Erythroblast (primary cell): ENCODE data around the gene ARMC6.

Source experiments
- DNase-seq, 2 experiments: peaks; one replicate each; lab custom pipeline; 2025; lab: John Stamatoyannopoulos, UW
- GATA1 ChIP-seq: IDR thresholded peaks from 2 replicates; pipeline ENCODE4 v1.6.1; 2011; ENCODE audit warnings: low read depth, mild to moderate bottlenecking, control low read depth, low read length, moderate library complexity
- POLR2A ChIP-seq: IDR thresholded peaks from 2 replicates; pipeline ENCODE4 v1.6.1; 2011; ENCODE audit warnings: mild to moderate bottlenecking, low read length

The ARMC6 gene

DNA sequence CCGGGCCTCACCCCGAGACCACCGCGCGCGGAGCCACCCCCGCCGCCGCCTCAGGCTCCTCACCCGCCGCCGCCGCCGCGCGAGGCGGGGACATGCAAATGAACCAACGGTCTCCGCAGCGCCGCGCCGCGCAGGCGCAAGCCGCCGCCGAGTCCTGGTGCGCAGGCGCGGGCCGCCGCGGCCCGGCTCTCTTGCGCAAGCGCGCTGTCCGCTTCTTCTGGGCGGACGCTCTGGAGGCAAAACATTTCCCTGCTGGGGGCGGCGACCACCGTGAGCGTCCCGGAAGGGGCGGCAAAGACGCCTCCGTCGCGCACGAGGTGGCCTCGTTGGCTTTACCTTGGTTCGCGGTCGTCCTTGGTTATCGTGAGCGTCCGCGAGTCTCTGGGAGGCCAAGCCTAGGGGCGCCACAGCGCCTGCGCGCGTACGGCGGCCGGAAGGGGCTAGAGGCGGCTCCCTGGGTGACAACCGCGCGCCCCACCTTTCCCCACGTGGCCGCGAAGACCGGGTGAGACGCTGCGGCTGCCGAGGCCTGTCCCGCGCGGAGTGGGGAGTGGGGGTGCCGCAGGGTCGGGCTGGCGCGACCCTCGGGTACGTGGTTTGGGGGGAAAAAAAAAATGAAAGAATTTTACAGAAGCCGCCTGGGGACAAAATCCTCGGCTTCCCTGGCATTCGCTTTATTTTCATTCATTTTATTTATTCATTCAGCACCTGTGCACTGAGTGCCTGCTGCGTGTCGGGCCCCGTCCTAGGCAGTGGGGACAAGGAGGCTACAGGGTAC, at the start of gene ARMC6, which contains the start of gene SUGP2:
Gene ARMC6, plus strand, starts transcription at position 178 of the 778 bp plus-strand sequence. CDS start 607 bp downstream, outside the sequence.
Gene SUGP2, minus strand, starts transcription at position 92 of the 778 bp plus-strand sequence. CDS start 2,446 bp downstream, outside the sequence.
- DNase-seq = peak; percentile 95 to 98
- TF ChIP-seq POLR2A = peak; percentile 62
- no peak for TF ChIP-seq GATA1

DNA sequence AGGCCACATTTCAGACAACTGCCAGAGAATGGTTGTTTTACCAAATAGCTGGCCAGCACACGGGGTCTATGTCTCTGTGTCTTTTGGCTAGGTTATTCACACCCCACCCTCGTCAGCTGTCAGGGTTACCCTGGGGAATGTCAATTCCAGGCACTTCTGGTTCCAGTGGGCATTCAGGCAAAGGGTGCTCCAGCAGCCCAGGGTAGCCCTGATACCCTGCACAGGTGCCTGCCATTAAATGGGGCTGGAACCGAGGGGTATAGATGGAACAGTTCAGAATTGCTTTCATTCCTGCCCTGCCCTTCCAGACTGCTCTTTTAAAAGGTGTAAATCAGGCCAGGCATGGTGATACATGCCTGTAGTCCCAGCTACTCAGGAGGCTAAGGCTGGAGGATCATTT, 49.2 kb upstream of the ARMC6 start:
- TF ChIP-seq POLR2A (no peak), GATA1 (no peak)
- DNase-seq = no peak

DNA sequence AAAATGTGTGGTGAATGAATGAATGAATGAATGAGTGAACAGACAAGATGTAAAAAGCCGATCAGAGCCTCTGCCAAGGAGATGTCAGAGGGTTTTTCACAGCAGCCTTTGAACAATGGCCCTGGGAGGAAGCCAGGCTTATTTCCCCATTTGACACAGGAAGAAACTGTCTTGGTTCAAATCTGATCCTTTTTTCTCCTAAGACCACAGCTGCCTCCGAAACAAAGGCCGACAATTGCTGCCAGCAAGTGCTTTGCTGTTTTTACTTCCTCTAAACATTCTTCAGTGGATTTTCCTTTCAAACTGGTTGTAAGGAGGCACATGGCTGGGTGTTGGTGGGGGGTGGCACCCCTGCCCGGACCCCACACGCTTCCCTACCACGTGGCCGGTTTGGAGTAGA, 48.1 kb upstream of the ARMC6 start:
- no peak for DNase-seq
- TF ChIP-seq POLR2A (no peak), GATA1 (no peak)

DNA sequence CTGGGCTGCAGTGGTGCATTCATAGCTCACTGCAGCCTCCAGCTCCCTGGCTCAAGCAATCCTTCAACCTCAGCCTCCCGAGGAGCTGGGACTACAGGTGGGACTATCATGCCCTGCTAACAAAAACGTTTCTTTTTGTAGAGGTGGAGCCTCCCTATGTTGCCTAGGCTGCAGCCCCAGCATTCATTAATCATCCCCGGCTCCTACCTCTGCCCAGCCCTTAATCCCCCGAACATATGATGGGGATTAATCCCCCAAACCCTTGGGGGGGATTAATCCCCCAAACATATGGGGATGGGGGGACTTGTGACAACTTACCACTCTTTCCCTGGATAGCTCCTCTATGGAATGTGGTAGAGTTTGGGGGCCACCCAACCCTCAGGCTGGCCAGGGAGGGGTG, 45.9 kb upstream of the ARMC6 start:
- DNase-seq = no peak

DNA sequence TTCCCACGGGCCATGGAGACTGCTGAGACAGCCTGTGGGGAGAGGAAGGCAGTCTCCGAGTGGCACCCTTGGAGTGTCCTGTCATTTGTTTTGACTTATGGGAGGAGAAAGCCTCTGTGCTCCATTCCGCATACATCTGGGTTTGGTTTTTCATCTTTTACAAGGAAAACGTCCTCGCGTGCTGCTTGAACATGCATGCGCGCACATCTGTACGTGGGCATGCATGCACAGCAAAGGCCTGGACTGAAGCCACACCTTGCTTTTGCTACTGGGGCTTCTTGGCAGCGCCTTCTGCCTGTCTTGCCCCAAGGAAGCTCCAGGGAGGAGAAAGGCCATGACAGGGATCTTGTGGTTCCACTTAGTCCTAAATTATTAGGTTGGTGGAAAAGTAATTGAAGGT, 44.1 kb upstream of the ARMC6 start:
- TF ChIP-seq GATA1 (no peak), POLR2A (no peak)
- DNase-seq = no peak

More for the DNA sequence above, 45.9 kb upstream of the ARMC6 start:
- TF ChIP-seq POLR2A (no peak), GATA1 (no peak)

DNA sequence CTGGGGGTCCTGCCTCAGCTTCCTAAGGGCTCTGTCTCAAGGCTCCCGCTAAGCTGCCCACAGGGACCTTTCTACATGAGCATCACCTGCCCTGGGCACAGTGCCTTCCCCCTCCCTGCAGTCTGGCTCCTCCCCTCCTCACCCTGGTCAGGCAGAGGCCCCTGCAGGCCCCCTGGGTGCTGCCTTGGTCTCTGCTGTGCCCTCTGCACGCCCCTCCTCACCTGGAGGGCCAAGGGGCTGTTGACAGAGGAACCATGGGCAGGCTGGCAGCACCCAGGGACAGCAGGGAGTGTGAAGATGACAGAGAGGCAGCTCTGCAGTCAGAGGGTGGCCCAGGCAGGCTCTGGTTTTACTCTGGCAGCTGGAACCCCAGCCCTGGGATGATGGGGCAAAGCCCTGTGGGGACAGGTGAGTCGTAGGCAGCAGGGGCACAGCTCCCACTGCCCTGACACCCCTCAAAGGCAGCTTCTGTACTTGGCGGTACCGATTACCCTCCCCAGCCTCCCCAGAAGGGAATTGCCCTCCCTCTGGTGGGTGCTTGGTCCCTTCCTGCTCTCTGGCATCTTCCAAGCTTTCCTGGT, 43.2 kb upstream of the ARMC6 start:
- DNase-seq = no peak
- no peak for TF ChIP-seq POLR2A
- no peak for TF ChIP-seq GATA1

DNA sequence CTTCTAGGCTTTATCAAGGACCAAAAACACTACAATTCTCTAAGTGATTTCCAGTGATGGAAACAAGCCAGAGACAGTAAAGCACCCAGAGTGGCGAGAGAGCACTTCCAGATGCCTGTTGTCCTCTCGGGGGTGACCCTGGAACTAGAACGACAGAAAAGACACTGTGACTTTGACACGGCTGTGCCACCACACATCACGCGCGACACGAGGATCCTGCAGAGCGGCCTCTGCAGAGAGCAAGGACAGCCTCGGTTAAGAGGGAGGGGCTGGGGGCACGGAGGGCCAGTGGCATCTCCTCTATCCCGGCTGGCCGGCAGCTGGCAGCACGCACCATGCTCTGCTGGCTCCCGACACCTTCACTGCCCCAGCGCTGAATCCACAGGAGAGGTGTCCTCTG, 42.4 kb upstream of the ARMC6 start:
- DNase-seq = no peak
- TF ChIP-seq GATA1 (no peak), POLR2A (no peak)

DNA sequence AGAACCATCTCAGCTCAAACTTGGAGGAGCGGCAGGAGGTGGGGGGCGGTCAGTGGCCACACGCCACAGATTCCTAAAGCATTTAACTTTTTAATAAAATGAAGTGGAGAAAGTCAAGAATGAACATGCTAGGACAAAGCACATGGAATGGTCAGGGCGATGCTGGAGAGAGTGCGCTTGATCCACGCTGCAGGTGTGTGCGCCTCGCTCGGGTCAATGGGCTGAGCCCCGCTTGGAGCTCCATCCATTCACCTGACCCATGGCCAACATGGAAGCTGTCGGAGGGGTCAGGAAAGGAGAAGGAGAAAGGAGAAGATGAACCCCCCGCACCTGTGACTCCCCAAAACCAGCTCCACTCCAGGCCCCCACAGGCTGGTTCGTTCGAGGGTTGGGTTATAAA, 41.9 kb upstream of the ARMC6 start:
- TF ChIP-seq POLR2A = no peak
- no peak for TF ChIP-seq GATA1
- DNase-seq = no peak

DNA sequence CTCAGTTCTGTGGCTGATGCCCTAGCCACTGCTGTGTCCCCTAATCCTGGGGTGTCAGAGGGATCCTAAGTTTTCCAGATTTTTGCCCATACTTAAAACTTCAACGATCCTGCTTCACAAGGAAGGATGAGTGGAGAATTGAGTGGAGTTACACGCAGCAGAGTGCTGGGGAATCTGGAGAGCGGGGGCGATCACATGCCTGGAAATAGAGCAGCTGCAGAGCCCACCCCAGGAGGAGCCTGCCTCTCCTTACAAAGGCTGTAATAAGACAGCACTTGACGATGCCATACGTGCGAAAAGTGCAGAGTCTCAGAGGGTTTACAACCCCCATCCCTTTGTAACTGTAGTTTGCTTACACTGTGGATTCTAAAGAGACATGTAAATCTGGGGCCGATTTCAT, 40.7 kb upstream of the ARMC6 start:
- TF ChIP-seq POLR2A = no peak
- TF ChIP-seq GATA1 = no peak
- no peak for DNase-seq

DNA sequence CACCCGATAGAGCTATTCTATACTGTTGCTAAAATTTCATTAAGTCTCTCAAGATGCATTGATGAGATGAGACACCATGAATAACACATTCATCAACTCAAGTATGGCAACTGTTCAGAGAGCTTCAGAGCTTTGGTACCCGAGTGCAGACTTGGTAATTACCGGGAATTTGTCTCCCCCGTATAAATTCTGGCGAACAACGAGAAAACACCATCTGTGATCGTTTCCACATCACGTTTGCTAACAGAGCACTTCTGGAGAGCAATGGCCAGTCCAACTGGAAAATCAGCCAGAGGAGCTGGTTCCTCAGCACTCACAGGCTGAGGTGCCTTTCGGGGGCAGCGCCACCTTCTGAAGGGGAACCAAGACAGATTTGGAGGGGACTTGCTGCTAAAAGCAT, 40.3 kb upstream of the ARMC6 start:
- no peak for TF ChIP-seq POLR2A
- TF ChIP-seq GATA1 = no peak
- no peak for DNase-seq

DNA sequence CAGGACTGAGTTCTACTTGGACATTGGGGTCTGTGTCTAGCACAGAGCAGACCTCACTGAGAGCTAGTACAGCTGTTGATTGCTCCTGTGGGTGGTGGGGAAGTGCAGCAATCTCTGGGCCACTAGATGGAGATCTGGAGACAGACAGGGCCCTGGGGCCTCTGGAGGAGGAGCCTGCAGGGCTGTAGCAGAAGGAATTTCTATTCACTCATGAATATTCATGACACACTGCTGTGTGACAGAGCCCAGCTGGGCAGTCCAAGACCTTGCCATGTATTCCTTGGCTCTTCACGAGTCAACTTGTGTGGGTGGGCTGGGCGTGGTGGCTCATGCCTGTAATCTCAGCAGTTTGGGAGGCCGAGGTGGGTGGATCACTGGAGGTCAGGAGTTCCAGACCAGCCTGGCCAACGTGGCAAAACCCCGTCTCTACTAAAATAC, 37.6 kb upstream of the ARMC6 start:
- DNase-seq = peak; percentile 39 to 44
- TF ChIP-seq POLR2A (no peak), GATA1 (no peak)

DNA sequence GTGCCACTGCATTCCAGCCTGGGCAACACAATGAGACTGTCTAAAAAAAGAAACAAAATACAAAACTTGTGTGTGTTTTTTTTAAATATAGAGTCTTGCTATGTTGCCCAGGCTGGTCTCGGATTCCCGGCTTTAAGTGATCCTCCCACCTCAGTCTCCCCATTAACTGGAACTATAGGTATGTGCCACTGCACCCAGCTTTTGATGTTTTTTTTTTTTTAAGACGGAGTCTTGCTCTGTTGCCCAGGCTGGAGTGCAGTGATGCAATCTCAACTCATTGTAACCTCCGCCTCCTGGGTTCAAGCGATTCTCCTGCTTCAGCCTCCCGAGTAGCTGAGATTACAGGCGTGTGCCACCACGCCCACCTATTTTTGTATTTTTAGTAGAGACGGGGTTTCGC, 37.1 kb upstream of the ARMC6 start:
- DNase-seq = no peak
- TF ChIP-seq POLR2A = no peak
- no peak for TF ChIP-seq GATA1

DNA sequence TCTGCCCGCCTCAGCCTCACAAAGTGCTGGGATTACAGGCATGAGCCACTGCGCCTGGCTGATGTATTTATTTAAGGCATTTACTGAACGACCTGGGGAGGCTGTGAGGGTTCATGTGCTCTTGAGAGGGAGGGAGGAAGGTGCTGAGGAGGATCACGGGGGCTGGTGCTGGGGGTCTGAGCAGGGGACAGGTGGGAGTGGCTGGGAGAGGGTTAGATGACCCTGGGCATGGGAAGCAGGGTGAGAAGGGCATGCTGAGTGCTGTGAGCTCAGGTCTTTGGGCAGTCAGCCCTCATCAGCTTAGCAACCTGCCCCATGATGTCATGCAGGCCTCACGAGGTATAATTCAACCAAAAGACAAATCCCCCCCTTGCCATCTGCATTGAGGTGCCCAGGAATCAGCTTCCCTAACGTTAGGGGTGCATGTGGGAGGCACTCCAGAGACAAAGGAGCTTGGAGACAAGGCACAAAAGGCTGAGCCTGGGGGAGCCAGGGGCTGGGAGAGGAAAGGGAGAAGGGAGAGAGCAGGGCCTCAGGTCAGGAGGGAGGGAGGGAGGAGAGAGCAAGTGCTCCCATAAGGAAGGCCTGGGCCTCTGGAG, 36.5 kb upstream of the ARMC6 start:
- TF ChIP-seq POLR2A = no peak
- DNase-seq = no peak

DNA sequence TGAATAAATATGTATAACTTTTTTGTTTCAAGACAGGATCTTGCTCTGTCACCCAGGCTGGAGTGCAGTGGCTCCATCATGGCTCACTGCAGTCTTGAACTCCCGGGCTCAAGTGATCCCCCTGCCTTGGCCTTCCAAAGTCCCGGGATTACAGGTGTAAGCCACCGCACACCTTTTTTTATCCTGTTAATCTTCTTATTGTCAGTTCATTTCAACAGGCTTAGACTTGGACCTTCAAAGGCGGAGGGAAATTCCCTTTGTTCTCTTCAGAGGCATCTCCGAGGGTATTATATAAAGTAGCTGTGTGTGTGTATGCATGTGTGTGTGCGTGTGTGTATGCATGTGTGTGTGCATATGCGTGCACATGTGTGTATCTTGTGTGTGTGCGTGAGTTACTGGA, 35.1 kb upstream of the ARMC6 start:
- no peak for TF ChIP-seq GATA1
- no peak for TF ChIP-seq POLR2A
- DNase-seq = no peak
